Measurements from ENCODE around the gene HMOX1.

DNA sequence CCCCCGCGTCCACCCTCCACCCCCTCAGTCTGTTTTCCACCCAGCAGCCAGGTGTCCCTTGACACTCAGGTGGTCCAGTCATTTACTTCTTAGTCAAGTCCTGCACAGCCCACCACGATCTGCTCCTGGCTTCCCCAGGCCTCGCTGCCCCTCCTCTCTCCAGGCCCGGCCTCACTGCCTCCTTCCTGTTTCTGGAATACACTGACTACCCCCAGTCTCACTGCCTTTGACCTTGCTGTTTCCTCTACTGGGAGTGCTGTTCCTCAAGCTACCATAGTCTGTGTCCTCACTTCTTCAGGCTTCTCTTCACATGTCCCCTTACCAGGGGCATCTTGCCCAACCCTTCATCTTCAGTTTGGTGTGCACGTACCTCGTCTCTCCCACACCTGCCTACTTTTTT is 26.5 kb downstream of the HMOX1 start:
- TF ChIP-seq, protein P1, sequence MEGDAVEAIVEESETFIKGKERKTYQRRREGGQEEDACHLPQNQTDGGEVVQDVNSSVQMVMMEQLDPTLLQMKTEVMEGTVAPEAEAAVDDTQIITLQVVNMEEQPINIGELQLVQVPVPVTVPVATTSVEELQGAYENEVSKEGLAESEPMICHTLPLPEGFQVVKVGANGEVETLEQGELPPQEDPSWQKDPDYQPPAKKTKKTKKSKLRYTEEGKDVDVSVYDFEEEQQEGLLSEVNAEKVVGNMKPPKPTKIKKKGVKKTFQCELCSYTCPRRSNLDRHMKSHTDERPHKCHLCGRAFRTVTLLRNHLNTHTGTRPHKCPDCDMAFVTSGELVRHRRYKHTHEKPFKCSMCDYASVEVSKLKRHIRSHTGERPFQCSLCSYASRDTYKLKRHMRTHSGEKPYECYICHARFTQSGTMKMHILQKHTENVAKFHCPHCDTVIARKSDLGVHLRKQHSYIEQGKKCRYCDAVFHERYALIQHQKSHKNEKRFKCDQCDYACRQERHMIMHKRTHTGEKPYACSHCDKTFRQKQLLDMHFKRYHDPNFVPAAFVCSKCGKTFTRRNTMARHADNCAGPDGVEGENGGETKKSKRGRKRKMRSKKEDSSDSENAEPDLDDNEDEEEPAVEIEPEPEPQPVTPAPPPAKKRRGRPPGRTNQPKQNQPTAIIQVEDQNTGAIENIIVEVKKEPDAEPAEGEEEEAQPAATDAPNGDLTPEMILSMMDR (IDR thresholded peaks at IDR 0.05) = no peak
- no peak for TF ChIP-seq POLR2A (IDR thresholded peaks at IDR 0.05)
